MCF 10A (cell line): ENCODE measurements around the gene ARHGEF19. TPM values are rescaled to one million over a fixed set of nuclear protein-coding genes. Genes with fewer than 3 reads are reported as not detected.

ENCODE experiments used
- BruUV-seq: library from RNA; stranded (reverse); fragments of 400-500 nt; replicated peaks from 2 replicates; lab custom pipeline; 2021; lab: Mats Ljungman, UMichigan
- CTCF ChIA-PET: fragments of 300-600 bp; sonication (Branson Sonifier 250); formaldehyde crosslinking; extraction: SDS; loops from one replicate; lab custom pipeline; 2021; ENCODE audit warnings: antibody characterized with exemption, inconsistent platforms; lab: Yijun Ruan, JAX
- POLR2A ChIA-PET: fragments of 300-600, 350-650 bp; sonication (Branson Sonifier 250); formaldehyde crosslinking; extraction: SDS; loops from one replicate; lab custom pipeline; 2020; ENCODE audit warnings: antibody characterized with exemption, inconsistent platforms; lab: Yijun Ruan, JAX
- DNase-seq: peaks from one replicate; pipeline ENCODE4 v3.0.0-alpha.2; 2018; ENCODE audit not compliant: unreplicated experiment
- H3K27ac Mint-ChIP-seq: one replicate; pipeline ENCODE4 v1.8.0; 2022; ENCODE audit warnings: mild to moderate bottlenecking, low read depth, mixed read lengths; ENCODE audit not compliant: unreplicated experiment
- H3K27me3 Mint-ChIP-seq: one replicate; pipeline ENCODE4 v1.8.0; 2022; ENCODE audit warnings: mixed read lengths; ENCODE audit not compliant: insufficient read depth, unreplicated experiment
- H3K36me3 Mint-ChIP-seq: one replicate; pipeline ENCODE4 v1.8.0; 2022; ENCODE audit warnings: mild to moderate bottlenecking, moderate library complexity, mixed read lengths; ENCODE audit not compliant: insufficient read depth, unreplicated experiment
- H3K4me1 Mint-ChIP-seq: one replicate; pipeline ENCODE4 v1.8.0; 2022; ENCODE audit warnings: mixed read lengths; ENCODE audit not compliant: insufficient read depth, unreplicated experiment
- H3K4me3 Mint-ChIP-seq: one replicate; pipeline ENCODE4 v1.8.0; 2022; ENCODE audit warnings: mild to moderate bottlenecking, moderate library complexity, mixed read lengths; ENCODE audit not compliant: unreplicated experiment
- H3K9me3 Mint-ChIP-seq: one replicate; pipeline ENCODE4 v1.8.0; 2022; ENCODE audit warnings: mixed read lengths; ENCODE audit not compliant: unreplicated experiment
- CTCF ChIP-seq: fragments of 200-600 bp; IDR thresholded peaks from one replicate; pipeline ENCODE4 v1.8.0; 2022; ENCODE audit warnings: antibody characterized with exemption, mild to moderate bottlenecking; ENCODE audit not compliant: unreplicated experiment
- intact Hi-C: fragments of 100-400 bp; cut with micrococcal nuclease; formaldehyde crosslinking; loops from 2 replicates; pipeline ENCODE4 v1.14.1; 2022
- total RNA-seq: library from RNA; stranded (reverse); gene quantifications from 2 replicates; pipeline ENCODE4 v1.2.3, GENCODE V29; 2022

Gene ARHGEF19
- total RNA-seq, 1 experiment from 2014 or later = 1.9 TPM

GRCh38 chr1:16244650-16245285 lies 32.3 kb upstream of the ARHGEF19 start:
- Mint-ChIP-seq H3K36me3 (peaks cover 51% of the 10 kb centered on the region), H3K27ac (peak overlapping the region; percentile 27), H3K9me3 (no peaks in the 10 kb centered on the region), H3K27me3 (no peaks in the 10 kb centered on the region), H3K4me3 (no peak overlapping the region), H3K4me1 (peaks cover 23% of the 10 kb centered on the region)
- TF ChIP-seq CTCF = no peak
- ChIA-PET POLR2A (interaction anchor here (0.8 to 2.4 kb wide), 5 partner anchors 28 to 166 kb away, joined by 3 to 12 read pairs (median 3); partner anchors contain the start of gene EPHA2), CTCF (interaction anchor here (0.6 to 6.2 kb wide), 17 partner anchors 10 to 235 kb away, joined by 3 to 79 read pairs (median 4); partner anchors contain the start of genes CPLANE2 and FAM131C)
- intact Hi-C loops = loop anchor here (1.0 to 10.0 kb wide), 5 partner anchors 56 to 240 kb away; partner anchors contain the start of gene SRARP
- no peak for DNase-seq
- BruUV-seq = no TSS peak

GRCh38 chr1:16243936-16244649 lies 31.6 kb upstream of the ARHGEF19 start:
- intact Hi-C loops = loop anchor here (1.0 to 10.0 kb wide), 5 partner anchors 55 to 239 kb away; partner anchors contain the start of gene SRARP
- H3K9me3 Mint-ChIP-seq = no peaks in the 10 kb centered on the region

GRCh38 chr1:16243215-16243610 lies 30.8 kb upstream of the ARHGEF19 start:
- Mint-ChIP-seq H3K9me3 (no peaks in the 10 kb centered on the region), H3K4me3 (no peak overlapping the region), H3K27me3 (no peaks in the 10 kb centered on the region), H3K4me1 (peaks cover 8% of the 10 kb centered on the region), H3K36me3 (peaks cover 40% of the 10 kb centered on the region), H3K27ac (peak overlapping the region; percentile 27)
- intact Hi-C loops = loop anchor here (10.0 kb wide), 2 partner anchors 98 to 238 kb away; partner anchors contain the start of gene SRARP
- POLR2A ChIA-PET = interaction anchor here (2.4 kb wide), 1 partner anchor 165 kb away, joined by 12 read pairs; no protein-coding TSS in a partner anchor
- TF ChIP-seq CTCF = no peak
- CTCF ChIA-PET = interaction anchor here (0.5 to 6.2 kb wide), 10 partner anchors 8 to 480 kb away, joined by 3 to 79 read pairs (median 4); partner anchors contain the start of genes CPLANE2 and FAM131C
- DNase-seq = no peak
- BruUV-seq = no TSS peak

More at GRCh38 chr1:16243936-16244649, 31.6 kb upstream of the ARHGEF19 start:
- ChIA-PET CTCF (interaction anchor here (0.5 to 6.2 kb wide), 20 partner anchors 9 to 481 kb away, joined by 3 to 79 read pairs (median 4); partner anchors contain the start of genes CPLANE2 and FAM131C), POLR2A (interaction anchor here (0.8 to 2.4 kb wide), 4 partner anchors 27 to 166 kb away, joined by 3 to 12 read pairs (median 4); partner anchors contain the start of gene EPHA2)
- H3K27ac Mint-ChIP-seq = peak overlapping the region; percentile 27
- peaks cover 17% of the 10 kb centered on the region for H3K4me1 Mint-ChIP-seq
- H3K27me3 Mint-ChIP-seq = no peaks in the 10 kb centered on the region
- no peak overlapping the region for H3K4me3 Mint-ChIP-seq
- TF ChIP-seq CTCF = peak; percentile 77
- peaks cover 49% of the 10 kb centered on the region for H3K36me3 Mint-ChIP-seq
- BruUV-seq = no TSS peak
- DNase-seq = peak; percentile 85
